ENCODE data around the gene IL11RA.
A peak's percentile ranks its signal among the peaks of the same experiment; 100 is the strongest.
"Not testable (repeated sequence)": the region's sequence is repeated elsewhere in the genome, so short reads cannot be mapped to it uniquely, and the experiment has no call there.

Gene IL11RA

DNA sequence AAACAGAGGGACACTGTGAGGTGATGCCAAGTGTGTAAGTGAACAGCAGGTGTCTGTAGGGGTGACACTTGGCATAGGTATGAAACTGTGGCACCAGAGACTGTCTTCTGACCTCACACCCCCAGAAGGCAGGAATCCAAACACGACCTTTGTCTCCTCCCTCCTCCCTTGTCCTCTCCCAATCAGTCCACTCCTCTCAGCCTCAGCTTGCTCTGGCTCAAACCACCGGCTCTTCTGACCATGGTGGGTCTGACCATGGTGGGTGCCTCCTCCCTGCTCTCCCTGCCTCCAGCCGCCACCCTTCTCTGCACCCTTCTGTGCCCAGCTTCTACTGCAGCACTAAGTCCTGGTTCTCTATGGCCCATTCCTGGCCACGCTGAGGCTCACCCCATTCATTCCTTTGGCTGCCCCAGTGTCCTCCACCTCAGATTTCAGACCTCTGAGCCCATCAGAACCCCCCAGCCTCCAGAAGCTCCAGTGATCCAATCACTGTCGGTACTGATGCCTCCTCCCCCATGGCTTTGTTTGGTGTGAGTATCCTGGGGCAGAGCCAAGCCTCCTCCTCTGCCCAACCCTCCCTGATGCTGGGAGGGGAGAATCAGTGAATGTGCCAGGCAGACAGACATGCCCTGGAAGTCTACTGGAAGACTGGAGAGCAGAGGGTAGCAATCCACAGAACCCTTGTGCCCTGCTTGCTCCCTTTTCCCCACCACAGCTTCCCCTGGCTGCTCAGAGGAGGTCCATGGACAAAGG, 21.4 kb upstream of the IL11RA start:
- DNase-seq = no peak

- DNase-seq = no peak
Observed at GRCh38 chr9:34633166-34633565, 18.8 kb upstream of the IL11RA start.

- DNase-seq = peak; percentile 35
Observed at GRCh38 chr9:34633851-34634550, 18.0 kb upstream of the IL11RA start.

- no peak for DNase-seq
Observed at GRCh38 chr9:34634551-34635248, 17.3 kb upstream of the IL11RA start.

DNA sequence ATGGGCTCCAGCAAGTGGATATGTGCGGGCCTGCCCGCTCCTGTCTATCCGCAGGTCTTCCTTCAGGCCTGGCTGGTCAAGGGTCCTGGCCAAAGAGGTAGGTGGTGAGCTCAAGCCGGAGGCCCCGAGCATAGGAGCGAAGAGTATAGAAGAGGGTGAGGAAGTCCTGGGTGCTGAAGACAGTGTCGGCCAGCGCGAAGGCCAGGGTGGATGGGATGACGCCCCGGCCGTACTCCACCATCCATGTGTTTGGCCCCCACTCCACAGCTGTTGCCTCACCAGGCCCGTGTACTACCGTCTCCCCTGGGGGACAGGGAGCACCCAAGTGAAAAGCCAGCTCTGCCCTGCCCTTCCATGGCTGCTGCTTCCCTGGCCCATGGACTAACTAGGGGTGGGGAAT, 16.4 kb upstream of the IL11RA start:
- DNase-seq = no peak

DNA sequence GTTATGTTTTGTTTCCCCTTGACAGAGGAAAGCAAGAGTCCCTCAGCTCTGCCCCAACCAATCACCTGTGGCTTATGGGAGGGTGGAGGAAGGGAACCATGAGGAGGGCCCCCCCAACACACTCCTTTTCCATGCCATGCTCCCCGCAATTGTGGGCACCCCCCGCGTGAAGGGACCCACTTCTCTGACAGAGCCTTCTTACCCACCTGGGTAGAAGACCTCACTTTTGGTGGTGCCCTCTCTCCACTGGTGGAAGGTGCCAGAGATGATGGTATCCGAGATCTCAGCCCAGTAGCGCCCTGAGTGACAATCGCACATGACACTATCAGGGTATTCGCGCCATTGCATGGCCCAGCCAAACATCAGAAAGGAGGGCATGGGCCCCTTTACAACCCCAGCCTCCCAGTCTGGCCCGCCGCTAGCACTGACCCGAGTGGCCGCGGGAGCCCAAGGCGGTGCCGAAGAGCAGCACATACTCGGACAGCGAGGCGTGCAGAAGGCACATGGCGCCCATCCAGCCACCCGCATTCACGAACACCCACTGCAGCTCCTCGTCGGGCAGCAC, 15.1 kb upstream of the IL11RA start:
- DNase-seq = no peak

DNA sequence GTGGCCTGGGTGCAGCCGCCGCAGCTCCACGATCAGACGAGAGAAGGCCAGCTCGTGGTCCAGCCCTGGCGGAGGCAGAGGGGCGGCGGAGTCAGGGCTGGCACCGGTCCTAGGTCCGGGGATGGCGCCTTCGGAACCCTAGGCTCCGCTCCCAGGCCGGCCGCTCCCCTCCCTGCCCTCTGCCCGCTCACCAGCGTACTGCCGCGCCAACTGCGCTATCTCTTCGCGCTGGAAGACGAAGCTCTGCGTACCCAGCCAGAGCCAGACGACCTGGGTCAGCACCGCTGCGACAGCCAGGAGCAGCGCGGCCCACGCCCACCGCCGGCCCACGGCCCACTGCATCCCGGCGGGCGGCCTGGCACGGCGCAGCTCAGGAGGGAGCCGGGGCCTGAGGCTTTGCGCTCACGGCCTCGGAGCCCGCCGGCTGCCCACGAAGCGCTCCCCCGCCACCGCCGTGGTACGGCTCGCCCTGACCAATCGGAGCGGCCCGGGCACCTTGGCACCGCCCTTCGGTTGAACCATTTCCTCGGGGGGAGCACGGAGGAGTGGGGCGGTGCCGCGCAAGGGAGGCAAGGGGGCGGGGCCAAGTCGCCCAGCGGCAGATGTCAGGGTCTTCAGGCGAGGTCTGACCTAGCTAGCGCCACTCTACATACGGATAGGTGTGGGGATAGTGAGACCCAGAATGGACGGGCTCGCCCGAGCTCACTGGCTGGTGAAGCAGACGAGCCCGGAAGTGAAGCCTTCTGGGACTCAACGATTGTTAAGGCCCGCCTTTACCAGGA, 14.4 kb upstream of the IL11RA start, which contains the start of gene SIGMAR1:
TSS of gene SIGMAR1 (minus strand) at position 432 of the 782 bp plus-strand sequence. CDS start at position 342, 90 bp downstream.
- DNase-seq = peak; percentile 83

- DNase-seq = no peak
Observed at GRCh38 chr9:34638138-34638445, 13.9 kb upstream of the IL11RA start.

DNA sequence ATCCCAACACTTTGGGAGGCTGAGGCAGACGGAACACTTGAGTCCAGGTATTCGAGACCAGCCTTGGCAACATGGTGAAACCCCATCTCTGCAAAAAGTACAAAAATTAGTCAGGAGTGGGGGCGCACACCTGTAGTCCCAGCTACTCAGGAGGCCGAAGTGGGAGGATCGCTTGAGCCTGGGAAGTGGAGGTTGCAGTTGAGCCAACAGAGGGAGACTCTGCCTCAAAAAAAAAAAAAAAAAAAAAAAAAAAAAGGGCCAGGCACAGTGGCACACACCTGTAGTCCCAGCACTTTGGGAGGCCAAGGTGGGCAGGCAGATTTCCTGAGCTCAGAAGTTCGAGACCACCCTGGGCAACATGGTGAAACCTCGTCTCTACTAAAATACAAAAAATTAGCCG, 12.7 kb upstream of the IL11RA start:
- not testable (repeated sequence) for DNase-seq

- no peak for DNase-seq
Observed at GRCh38 chr9:34642679-34643078, 9.3 kb upstream of the IL11RA start.

DNA sequence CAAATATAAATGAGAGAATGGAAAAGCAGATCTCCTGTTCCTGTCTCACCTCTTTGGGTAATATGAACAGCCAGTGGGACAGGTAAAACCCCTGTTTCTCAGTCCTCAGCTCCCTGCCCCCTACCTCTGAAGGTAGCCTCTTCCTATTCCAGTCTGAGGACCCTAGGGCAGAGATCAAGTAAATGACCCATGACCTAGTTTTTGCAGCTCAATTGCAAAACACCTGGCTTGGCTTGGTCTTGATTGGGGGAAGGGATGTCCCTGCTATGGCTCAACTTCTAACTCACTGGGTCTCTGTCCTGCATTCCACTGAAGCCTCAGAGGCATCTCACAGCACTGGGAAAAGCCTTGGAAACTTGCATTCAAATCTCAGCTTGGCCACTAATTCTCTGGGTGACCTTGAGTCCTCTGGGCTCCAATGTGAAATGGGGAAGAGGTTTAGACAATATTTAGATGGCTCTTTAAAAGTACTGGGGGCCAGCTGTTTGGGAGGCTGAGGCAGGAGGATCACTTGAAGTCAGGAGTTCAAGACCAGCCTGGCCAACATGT, 7.1 kb upstream of the IL11RA start:
- no peak for DNase-seq

DNA sequence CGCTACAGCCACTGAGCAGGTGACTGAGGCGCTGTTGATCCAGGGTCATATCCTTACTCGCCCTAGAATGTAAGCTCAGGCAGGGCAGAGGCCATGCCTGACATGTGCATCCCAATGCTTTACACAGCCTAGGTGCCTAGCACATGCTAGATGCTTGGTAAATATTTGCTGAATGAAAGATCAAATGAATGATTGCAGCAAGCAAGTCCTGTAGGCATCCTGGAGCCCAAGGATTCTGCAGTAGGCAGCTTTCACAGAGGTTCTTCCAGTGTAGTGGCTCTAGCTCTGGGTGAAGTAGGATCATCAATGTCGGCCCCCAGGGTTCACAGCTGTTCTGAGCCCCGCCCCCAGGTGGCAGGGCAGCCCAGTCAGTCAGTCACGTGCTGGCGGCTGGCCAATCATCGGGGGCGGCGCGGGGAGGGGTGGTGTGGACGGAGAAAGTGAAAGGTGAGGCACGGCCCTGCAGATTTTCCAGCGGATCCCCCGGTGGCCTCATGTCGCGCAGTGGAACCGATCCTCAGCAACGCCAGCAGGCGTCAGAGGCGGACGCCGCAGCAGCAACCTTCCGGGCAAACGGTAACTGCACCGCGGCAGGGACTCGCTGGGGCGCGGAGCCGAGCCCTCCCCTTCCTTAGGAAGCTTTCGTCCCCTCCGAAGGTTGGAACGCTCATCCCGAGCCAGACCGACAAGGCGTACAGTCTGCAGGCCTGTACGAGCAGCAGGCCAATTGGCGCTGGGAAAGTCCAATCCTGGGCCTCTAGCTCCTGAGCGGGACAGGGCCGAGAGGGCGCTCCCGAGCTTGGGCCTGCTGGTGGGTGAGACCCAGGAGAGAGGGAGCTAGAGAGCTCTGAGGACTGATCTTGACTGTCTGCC, 5.5 kb upstream of the IL11RA start, which contains the start of gene GALT:
TSS of gene GALT (plus strand) at position 465 of the 873 bp plus-strand sequence. CDS start at position 495, 30 bp downstream.
- no peak for DNase-seq

DNA sequence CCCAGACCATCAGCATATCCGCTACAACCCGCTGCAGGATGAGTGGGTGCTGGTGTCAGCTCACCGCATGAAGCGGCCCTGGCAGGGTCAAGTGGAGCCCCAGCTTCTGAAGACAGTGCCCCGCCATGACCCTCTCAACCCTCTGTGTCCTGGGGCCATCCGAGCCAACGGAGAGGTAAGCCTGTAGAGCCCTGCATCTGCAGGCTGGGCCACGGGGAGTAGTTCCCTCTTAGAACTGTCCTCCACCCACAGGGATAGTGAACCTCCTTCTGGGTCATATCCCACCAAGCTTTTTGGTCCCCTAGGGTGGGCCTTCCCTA, 4.9 kb upstream of the IL11RA start:
- DNase-seq = no peak

GRCh38 chr9:34647651-34648050, 4.3 kb upstream of the IL11RA start:
- no peak for DNase-seq

DNA sequence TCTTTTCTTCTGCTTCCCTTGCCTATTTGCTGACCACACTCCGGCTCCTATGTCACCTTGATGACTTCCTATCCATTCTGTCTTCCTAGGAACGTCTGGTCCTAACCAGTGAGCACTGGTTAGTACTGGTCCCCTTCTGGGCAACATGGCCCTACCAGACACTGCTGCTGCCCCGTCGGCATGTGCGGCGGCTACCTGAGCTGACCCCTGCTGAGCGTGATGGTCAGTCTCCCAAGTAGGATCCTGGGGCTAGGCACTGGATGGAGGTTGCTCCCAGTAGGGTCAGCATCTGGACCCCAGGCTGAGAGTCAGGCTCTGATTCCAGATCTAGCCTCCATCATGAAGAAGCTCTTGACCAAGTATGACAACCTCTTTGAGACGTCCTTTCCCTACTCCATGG, 3.3 kb upstream of the IL11RA start:
- no peak for DNase-seq

GRCh38 chr9:34650816-34651215, 1.2 kb upstream of the IL11RA start:
- no peak for DNase-seq

DNA sequence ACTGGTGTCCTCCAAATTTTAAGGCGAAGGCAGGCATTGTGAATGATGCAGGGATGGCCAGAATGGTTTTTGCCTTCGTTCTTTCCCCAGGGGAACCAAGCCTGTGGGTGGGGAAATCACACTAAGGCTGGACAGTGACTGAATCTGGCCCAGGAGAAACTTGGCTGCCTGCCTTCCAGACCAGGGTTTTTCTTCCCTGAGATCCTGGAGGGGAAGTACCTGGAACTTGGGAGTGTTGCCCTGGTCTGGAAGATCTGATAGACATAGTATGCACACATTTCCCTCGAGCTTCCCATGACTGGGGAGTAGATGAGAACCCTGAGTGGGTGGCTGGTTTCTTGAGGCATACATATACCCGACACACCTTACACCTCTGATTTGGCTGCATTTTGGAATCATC, 664 bp upstream of the IL11RA start:
- no peak for DNase-seq

- DNase-seq = no peak
Observed at GRCh38 chr9:34652602-34653000, 616 bp downstream of the IL11RA start.

DNA sequence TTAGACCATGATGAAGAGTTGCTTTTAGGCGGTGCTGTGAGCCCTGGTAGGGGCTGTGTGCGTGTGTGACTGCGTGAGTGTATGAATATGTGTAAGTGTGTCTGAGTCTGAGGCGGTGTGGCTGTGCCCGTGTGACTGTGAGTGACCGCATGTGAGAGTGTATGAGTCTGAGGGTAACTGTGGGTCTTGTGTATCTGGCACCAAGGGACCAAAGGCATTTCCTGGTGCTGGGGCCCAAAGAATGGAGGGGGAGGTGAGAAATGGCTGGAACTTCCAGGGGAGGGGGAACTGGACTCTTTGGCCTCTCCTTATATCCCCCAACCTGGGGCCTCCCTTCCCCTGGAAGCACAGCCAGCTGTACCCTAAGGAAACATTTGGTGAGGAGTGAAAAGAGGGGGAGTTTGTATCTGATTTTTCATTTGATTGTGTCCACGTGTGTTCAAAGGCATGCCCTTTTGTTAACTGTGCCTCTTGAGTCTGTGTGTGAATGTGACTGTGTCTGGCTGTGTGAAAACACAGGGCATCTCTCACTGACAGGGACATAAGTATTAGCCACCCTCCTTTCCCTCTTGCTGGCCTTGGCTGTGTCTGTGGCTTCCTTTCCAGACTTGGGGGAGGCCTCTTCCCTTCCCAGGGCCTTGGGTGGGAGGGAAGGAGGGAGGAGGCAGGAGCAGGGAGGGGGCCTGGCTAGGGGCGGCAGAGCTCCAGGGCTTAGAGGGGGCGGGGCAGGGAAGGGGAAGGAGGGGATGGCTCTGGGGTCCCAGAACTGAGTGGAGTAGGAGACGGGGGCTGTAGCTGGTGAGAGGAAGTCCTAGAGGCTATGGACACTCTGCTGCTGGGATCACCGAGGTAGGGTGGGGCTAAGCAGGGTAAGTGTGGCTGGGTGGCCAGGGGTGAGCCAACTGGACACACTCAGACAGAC, 1.4 kb downstream of the IL11RA start:
- DNase-seq = no peak

GRCh38 chr9:34654323-34655051, 2.5 kb downstream of the IL11RA start:
- peak; percentile 93 for DNase-seq
